Medulla oblongata (tissue), 1 donor: Measurements from ENCODE around the gene SDR42E2.
"Not testable (repeated sequence)": the region's sequence is repeated elsewhere in the genome, so short reads cannot be mapped to it uniquely, and the experiment has no call there.

Experiments used
- DNase-seq: peaks from one replicate; pipeline ENCODE4 v3.0.0-alpha.2; 2015; ENCODE audit errors: extremely low spot score

SDR42E2 gene

GRCh38 chr16:22213801-22214200 lies 51.5 kb downstream of the SDR42E2 start:
- DNase-seq: no peak

- DNase-seq: no peak
Measured at GRCh38 chr16:22214402-22214801, 52.1 kb downstream of the SDR42E2 start.

- DNase-seq: no peak
Measured at GRCh38 chr16:22214889-22215288, 52.6 kb downstream of the SDR42E2 start.

- no peak for DNase-seq
Measured at GRCh38 chr16:22216191-22216831, 54.0 kb downstream of the SDR42E2 start.

GRCh38 chr16:22216832-22217225 lies 54.5 kb downstream of the SDR42E2 start:
- not testable (repeated sequence) for DNase-seq

- no peak for DNase-seq
Measured at GRCh38 chr16:22217890-22218730, 55.8 kb downstream of the SDR42E2 start.

GRCh38 chr16:22219389-22220068 lies 57.2 kb downstream of the SDR42E2 start:
- no peak for DNase-seq

GRCh38 chr16:22220069-22220440 lies 57.7 kb downstream of the SDR42E2 start:
- no peak for DNase-seq

- peak; percentile 81 for DNase-seq
Measured at GRCh38 chr16:22220714-22221113, 58.4 kb downstream of the SDR42E2 start.

GRCh38 chr16:22222006-22222405 lies 59.7 kb downstream of the SDR42E2 start:
- no peak for DNase-seq

- no peak for DNase-seq
Measured at GRCh38 chr16:22222998-22223397, 60.7 kb downstream of the SDR42E2 start.

GRCh38 chr16:22225060-22225459 lies 62.8 kb downstream of the SDR42E2 start:
- no peak for DNase-seq

GRCh38 chr16:22229889-22230288 lies 67.6 kb downstream of the SDR42E2 start:
- DNase-seq: no peak

GRCh38 chr16:22232277-22233036 lies 70.2 kb downstream of the SDR42E2 start:
- no peak for DNase-seq

- no peak for DNase-seq
Measured at GRCh38 chr16:22233037-22233372, 70.7 kb downstream of the SDR42E2 start.

- DNase-seq: no peak
Measured at GRCh38 chr16:22235839-22236745, 73.8 kb downstream of the SDR42E2 start.

- DNase-seq: no peak
Measured at GRCh38 chr16:22239131-22239805, 77.0 kb downstream of the SDR42E2 start.

GRCh38 chr16:22240023-22240710 lies 77.9 kb downstream of the SDR42E2 start:
- DNase-seq: no peak
